CD4-positive, alpha-beta T cell (primary cell): ENCODE measurements around the gene NIPA2. TPM values are rescaled to one million over a fixed set of nuclear protein-coding genes. Genes with fewer than 3 reads are reported as not detected.

ENCODE experiments used
- ATAC-seq: fragments of 200-7000 bp; cut with Tn5 transposase; one replicate; pipeline ENCODE4 v1.10.0; 2022; ENCODE audit warnings: mild to moderate bottlenecking; ENCODE audit not compliant: poor library complexity
- CTCF ChIA-PET: fragments of 350-600 bp; sonication (Branson Sonifier 250); formaldehyde crosslinking; loops from one replicate; lab custom pipeline; 2021; ENCODE audit warnings: antibody characterized with exemption, inconsistent platforms; lab: Charles Lee
- POLR2A ChIA-PET: fragments of 350-600 bp; sonication (Branson Sonifier 250); formaldehyde crosslinking; loops from one replicate; lab custom pipeline; 2021; ENCODE audit warnings: antibody characterized with exemption, inconsistent platforms; lab: Charles Lee
- DNase-seq, 14 experiments: peaks; one replicate each; pipeline ENCODE4 v3.0.0-alpha.2; 2013 to 2020; ENCODE audit warnings: mixed read lengths in 2 of 14
- H3K27ac ChIP-seq, 2 donors: one replicate each; pipeline versions ENCODE4 v1.5.1 to v1.7.0; 2013; ENCODE audit warnings: low read length in 2 of 2, low read depth in 1 of 2, mild to moderate bottlenecking in 1 of 2
- H3K27me3 ChIP-seq, 2 experiments: 1 replicate in 1 of 2; 2 replicates in 1 of 2; pipeline versions ENCODE4 v1.6.1 to v1.7.0; 2013; ENCODE audit warnings: low read length in 2 of 2, control low read depth in 1 of 2, mild to moderate bottlenecking in 1 of 2, moderate library complexity in 1 of 2; ENCODE audit not compliant: insufficient read depth in 2 of 2, control insufficient read depth in 1 of 2
- H3K36me3 ChIP-seq: one replicate; pipeline ENCODE4 v1.6.1; 2013; ENCODE audit warnings: low read length, control low read depth; ENCODE audit not compliant: insufficient read depth
- H3K4me1 ChIP-seq: one replicate; pipeline ENCODE4 v1.6.1; 2013; ENCODE audit warnings: low read length, control low read depth; ENCODE audit not compliant: insufficient read depth
- H3K4me3 ChIP-seq: one replicate; pipeline ENCODE4 v1.5.1; 2013; ENCODE audit warnings: mild to moderate bottlenecking, low read length, moderate library complexity
- H3K9me3 ChIP-seq, 2 experiments: 1 replicate in 1 of 2; 2 replicates in 1 of 2; pipeline versions ENCODE4 v1.6.1 to v1.7.0; 2013; ENCODE audit warnings: low read length in 2 of 2, mild to moderate bottlenecking in 2 of 2, control low read depth in 1 of 2, moderate library complexity in 1 of 2; ENCODE audit not compliant: control insufficient read depth in 1 of 2, insufficient read depth in 1 of 2
- H3K27ac Mint-ChIP-seq: one replicate; pipeline ENCODE4 v1.8.0; 2020; ENCODE audit warnings: mixed read lengths
- H3K27me3 Mint-ChIP-seq: one replicate; pipeline ENCODE4 v1.8.0; 2021; ENCODE audit warnings: mixed read lengths
- H3K36me3 Mint-ChIP-seq: one replicate; pipeline ENCODE4 v1.8.0; 2021; ENCODE audit warnings: low read depth, mixed read lengths
- H3K4me1 Mint-ChIP-seq: one replicate; pipeline ENCODE4 v1.8.0; 2021; ENCODE audit warnings: low read depth, mixed read lengths
- H3K4me3 Mint-ChIP-seq: one replicate; pipeline ENCODE4 v1.8.0; 2020; ENCODE audit warnings: mild to moderate bottlenecking, mixed read lengths
- H3K9me3 Mint-ChIP-seq: one replicate; pipeline ENCODE4 v1.8.0; 2020; ENCODE audit warnings: mixed read lengths
- intact Hi-C, 2 experiments: fragments of 100-400 bp; cut with DNase I in 1 of 2; cut with micrococcal nuclease in 1 of 2; formaldehyde crosslinking; loops; one replicate each; pipeline versions ENCODE4 v1.15.1 to v1.9.0; 2023 to 2025; cut with DNase I, micrococcal nuclease
- total RNA-seq, 174 experiments: library from RNA in 2 of 174; stranded (reverse) in 2 of 174; gene quantifications; one replicate each; pipeline ENCODE4 v1.2.3 and lab custom pipeline; 2021 to 2026
- TF ChIP-seq, protein P1 (sequence below): fragments of 200-600 bp; IDR thresholded peaks from one replicate; pipeline ENCODE4 v1.8.0; 2022; ENCODE audit warnings: antibody characterized with exemption, mild to moderate bottlenecking

Gene NIPA2
- total RNA-seq, 2 experiments from 2014 or later = 33.9 to 36.7 TPM

DNA sequence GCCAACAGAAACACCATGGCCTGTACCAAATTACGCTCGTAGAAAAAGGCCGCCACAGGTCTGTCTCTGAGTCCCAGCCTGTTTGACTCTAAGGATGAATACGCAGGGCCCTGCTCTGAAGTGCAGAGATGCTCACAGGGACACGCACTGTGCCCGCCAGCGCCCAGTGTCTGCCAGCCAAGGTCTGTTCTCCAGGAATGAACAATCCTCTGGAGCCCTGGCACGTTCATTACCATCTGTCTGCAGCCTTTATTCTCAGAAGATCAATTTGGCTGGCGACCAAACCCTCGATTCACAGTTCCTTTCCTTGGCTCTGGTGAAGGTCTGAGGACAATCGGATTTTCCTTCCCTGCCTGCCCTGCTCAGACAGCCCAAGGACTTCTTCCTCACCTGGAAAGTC, 66.3 kb downstream of the NIPA2 start:
- no peak for ATAC-seq

DNA sequence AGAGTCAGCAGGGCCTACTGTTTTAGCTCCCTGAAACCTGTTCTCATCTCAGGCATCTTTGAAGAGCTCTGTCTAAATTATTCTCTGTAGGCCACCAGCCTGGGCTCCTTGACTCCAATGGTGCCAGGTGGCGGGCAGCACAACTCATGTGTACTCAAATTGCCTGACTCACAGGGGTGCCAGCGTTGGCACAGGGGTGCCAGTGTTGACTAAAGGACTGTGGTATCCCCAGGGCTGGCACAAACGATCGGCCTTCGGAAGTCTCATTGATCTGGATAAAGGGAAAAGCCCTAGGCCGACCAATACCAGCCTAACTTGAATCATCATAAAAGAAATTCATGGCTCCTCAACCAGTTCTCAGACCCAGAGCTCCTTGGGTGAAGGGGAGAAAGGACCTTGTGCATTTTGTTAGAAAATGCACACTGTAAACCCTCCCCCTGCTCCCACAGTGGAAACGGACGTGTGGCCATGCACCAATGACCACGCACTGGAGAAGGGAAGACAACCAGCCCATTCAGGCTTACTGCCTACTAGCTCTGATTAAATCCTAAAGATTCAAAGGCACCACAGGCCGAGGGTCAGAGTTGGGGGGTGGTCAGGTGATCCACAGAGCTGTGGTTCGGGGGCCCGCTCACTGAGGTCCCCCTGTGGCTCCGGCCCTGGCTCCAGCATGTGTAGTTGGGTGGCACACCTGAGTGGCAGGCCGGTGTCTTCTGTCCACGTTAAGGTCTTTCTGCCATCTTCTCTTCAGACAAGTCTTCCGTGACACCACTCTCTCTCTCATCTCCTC, 68.9 kb downstream of the NIPA2 start:
- no peak overlapping the region for H3K27ac Mint-ChIP-seq
- Histone ChIP-seq H3K27me3 (no peaks in the 10 kb centered on the region), H3K36me3 (no peaks in the 10 kb centered on the region), H3K4me3 (no peak overlapping the region), H3K27ac (no peak overlapping the region), H3K4me1 (no peaks in the 10 kb centered on the region), H3K9me3 (no peaks in the 10 kb centered on the region)
- DNase-seq (no peak), ATAC-seq (no peak)
- ChIA-PET POLR2A (no interaction called here), CTCF (no interaction called here)
- H3K27me3 Mint-ChIP-seq = no peaks in the 10 kb centered on the region
- TF ChIP-seq, protein P1, sequence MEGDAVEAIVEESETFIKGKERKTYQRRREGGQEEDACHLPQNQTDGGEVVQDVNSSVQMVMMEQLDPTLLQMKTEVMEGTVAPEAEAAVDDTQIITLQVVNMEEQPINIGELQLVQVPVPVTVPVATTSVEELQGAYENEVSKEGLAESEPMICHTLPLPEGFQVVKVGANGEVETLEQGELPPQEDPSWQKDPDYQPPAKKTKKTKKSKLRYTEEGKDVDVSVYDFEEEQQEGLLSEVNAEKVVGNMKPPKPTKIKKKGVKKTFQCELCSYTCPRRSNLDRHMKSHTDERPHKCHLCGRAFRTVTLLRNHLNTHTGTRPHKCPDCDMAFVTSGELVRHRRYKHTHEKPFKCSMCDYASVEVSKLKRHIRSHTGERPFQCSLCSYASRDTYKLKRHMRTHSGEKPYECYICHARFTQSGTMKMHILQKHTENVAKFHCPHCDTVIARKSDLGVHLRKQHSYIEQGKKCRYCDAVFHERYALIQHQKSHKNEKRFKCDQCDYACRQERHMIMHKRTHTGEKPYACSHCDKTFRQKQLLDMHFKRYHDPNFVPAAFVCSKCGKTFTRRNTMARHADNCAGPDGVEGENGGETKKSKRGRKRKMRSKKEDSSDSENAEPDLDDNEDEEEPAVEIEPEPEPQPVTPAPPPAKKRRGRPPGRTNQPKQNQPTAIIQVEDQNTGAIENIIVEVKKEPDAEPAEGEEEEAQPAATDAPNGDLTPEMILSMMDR = no peak
- H3K4me1 Mint-ChIP-seq = no peaks in the 10 kb centered on the region
- H3K4me3 Mint-ChIP-seq = no peak overlapping the region
- H3K9me3 Mint-ChIP-seq = no peaks in the 10 kb centered on the region
- intact Hi-C loops = no loop called here
- no peaks in the 10 kb centered on the region for H3K36me3 Mint-ChIP-seq

More for the DNA sequence above, 66.3 kb downstream of the NIPA2 start:
- TF ChIP-seq, protein P1 = no peak
- no peaks in the 10 kb centered on the region for H3K4me1 ChIP-seq
- Mint-ChIP-seq H3K4me1 (no peaks in the 10 kb centered on the region), H3K4me3 (no peak overlapping the region), H3K27me3 (no peaks in the 10 kb centered on the region), H3K27ac (no peak overlapping the region), H3K36me3 (no peaks in the 10 kb centered on the region), H3K9me3 (no peaks in the 10 kb centered on the region)
- intact Hi-C loops = no loop called here
- POLR2A ChIA-PET = no interaction called here
- H3K4me3 ChIP-seq = no peak overlapping the region
- H3K27ac ChIP-seq = no peak overlapping the region
- no peak for DNase-seq
- H3K9me3 ChIP-seq = no peaks in the 10 kb centered on the region
- no peaks in the 10 kb centered on the region for H3K36me3 ChIP-seq
- CTCF ChIA-PET = no interaction called here
- no peaks in the 10 kb centered on the region for H3K27me3 ChIP-seq

DNA sequence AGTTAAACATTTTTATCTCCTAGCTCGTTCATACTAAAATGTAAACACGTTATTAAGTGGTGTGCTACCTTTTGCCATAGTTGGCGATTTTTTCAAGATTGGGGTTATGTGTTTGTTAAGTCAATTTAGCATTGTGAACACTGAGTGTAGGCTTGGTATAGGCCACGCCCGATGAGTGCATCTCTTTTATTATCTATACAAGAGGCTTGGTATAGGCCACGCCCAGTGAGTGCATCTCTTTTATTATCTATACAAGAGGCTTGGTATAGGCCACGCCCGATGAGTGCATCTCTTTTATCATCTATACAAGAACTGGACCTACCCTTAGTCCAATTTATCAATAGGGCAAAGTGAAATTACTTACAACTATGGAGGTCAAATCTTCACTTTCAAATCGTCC, 70.4 kb downstream of the NIPA2 start:
- ATAC-seq (no peak), DNase-seq (no peak)
- TF ChIP-seq, protein P1 = no peak
- Mint-ChIP-seq H3K4me1 (no peaks in the 10 kb centered on the region), H3K27ac (no peak overlapping the region), H3K27me3 (no peaks in the 10 kb centered on the region), H3K9me3 (no peaks in the 10 kb centered on the region), H3K36me3 (no peaks in the 10 kb centered on the region), H3K4me3 (no peak overlapping the region)
- no peaks in the 10 kb centered on the region for H3K27me3 ChIP-seq
- CTCF ChIA-PET = no interaction called here
- H3K9me3 ChIP-seq = no peaks in the 10 kb centered on the region
- H3K36me3 ChIP-seq = no peaks in the 10 kb centered on the region
- H3K27ac ChIP-seq = no peak overlapping the region
- intact Hi-C loops = no loop called here
- H3K4me3 ChIP-seq = no peak overlapping the region
- H3K4me1 ChIP-seq = no peaks in the 10 kb centered on the region
- POLR2A ChIA-PET = no interaction called here
